GM12878 (cell line): ENCODE measurements around the gene GADD45A.

Experiments used
- CHD2 ChIP-seq: IDR thresholded peaks from 2 replicates; pipeline ENCODE4 v1.6.1; 2011; ENCODE audit warnings: low read depth, low read length, improper control_type of control experiment, borderline replicate concordance
- CTCF ChIP-seq, 3 experiments: IDR thresholded peaks in 2 of 3; conservative IDR thresholded peaks in 1 of 3; 2 replicates each; pipeline ENCODE4 v1.5.1; 2011; ENCODE audit warnings: low read depth in 3 of 3, low read length in 3 of 3, mild to moderate bottlenecking in 3 of 3, control low read depth in 2 of 3, moderate library complexity in 2 of 3, inconsistent platforms in 1 of 3, mixed read lengths in 1 of 3; ENCODE audit not compliant: control insufficient read depth in 2 of 3, insufficient read depth in 1 of 3; ENCODE audit errors: extremely low read depth in 1 of 3
- DPF2 ChIP-seq: fragments of 450-650 bp; IDR thresholded peaks from 2 replicates; pipeline ENCODE4 v1.6.1; 2017; ENCODE audit warnings: mild to moderate bottlenecking
- JUND ChIP-seq: IDR thresholded peaks from 2 replicates; pipeline ENCODE4 v1.6.1; 2012; ENCODE audit warnings: low read depth, mild to moderate bottlenecking, low read length, improper control_type of control experiment, moderate library complexity
- MXI1 ChIP-seq: fragments of 150-350 bp; IDR thresholded peaks from 2 replicates; pipeline ENCODE4 v1.6.1; 2011; ENCODE audit warnings: low read depth, mild to moderate bottlenecking, inconsistent platforms, low read length, improper control_type of control experiment
- NFYB ChIP-seq: IDR thresholded peaks from 2 replicates; pipeline ENCODE4 v1.6.1; 2011; ENCODE audit warnings: low read depth, mild to moderate bottlenecking, low read length, improper control_type of control experiment, moderate library complexity; ENCODE audit not compliant: insufficient read depth
- RFX5 ChIP-seq: IDR thresholded peaks from 2 replicates; pipeline ENCODE4 v1.6.1; 2011; ENCODE audit warnings: low read depth, low read length, improper control_type of control experiment
- SP1 ChIP-seq: IDR thresholded peaks from one replicate; pipeline ENCODE4 v1.6.1; 2011; ENCODE audit warnings: low read depth, low read length
- TAF1 ChIP-seq: IDR thresholded peaks from 2 replicates; pipeline ENCODE4 v1.6.1; 2011; ENCODE audit warnings: mild to moderate bottlenecking, low read depth, low read length, borderline replicate concordance
- TF ChIP-seq, protein P1 (sequence below): IDR thresholded peaks from 2 replicates; pipeline ENCODE4 v1.6.1; 2012; ENCODE audit warnings: mild to moderate bottlenecking, low read depth, low read length
- TF ChIP-seq, protein P2 (sequence below): IDR thresholded peaks from 2 replicates; pipeline ENCODE4 v1.6.1; 2012; ENCODE audit warnings: low read depth, low read length, improper control_type of control experiment

DNA sequence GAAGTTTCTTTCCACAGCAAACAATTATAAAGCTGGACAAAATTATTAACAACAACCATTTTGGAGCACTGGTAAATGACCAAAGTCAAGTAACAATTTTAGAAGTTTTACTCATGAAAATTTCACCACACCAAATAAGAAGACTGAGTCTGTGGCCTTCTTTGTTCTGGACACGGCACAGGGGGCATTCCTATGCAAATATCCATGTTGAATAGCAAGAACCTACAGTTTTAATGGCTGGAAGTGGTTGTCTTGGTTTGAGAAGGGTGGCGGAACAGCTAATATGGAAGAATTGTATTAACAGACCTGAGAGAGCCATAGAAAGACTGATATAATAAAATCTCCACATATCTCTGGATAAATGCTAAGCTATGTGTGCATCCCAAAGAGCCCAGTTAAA lies 29.4 kb upstream of the GADD45A start:
- TF ChIP-seq TAF1 (no peak), CHD2 (no peak), CTCF (IDR thresholded peaks at IDR 0.05 in 2 of 3, conservative IDR thresholded peaks at IDR 0.05 in 1 of 3; ENCODE audit: control insufficient read depth in 2 of 3, extremely low read depth in 1 of 3, insufficient read depth in 1 of 3, low read depth in 3 of 3, low read length in 3 of 3) (no peak), JUND (no peak), RFX5 (no peak), NFYB (no peak), SP1 (no peak), DPF2 (no peak), MXI1 (no peak)
- TF ChIP-seq, protein P1, sequence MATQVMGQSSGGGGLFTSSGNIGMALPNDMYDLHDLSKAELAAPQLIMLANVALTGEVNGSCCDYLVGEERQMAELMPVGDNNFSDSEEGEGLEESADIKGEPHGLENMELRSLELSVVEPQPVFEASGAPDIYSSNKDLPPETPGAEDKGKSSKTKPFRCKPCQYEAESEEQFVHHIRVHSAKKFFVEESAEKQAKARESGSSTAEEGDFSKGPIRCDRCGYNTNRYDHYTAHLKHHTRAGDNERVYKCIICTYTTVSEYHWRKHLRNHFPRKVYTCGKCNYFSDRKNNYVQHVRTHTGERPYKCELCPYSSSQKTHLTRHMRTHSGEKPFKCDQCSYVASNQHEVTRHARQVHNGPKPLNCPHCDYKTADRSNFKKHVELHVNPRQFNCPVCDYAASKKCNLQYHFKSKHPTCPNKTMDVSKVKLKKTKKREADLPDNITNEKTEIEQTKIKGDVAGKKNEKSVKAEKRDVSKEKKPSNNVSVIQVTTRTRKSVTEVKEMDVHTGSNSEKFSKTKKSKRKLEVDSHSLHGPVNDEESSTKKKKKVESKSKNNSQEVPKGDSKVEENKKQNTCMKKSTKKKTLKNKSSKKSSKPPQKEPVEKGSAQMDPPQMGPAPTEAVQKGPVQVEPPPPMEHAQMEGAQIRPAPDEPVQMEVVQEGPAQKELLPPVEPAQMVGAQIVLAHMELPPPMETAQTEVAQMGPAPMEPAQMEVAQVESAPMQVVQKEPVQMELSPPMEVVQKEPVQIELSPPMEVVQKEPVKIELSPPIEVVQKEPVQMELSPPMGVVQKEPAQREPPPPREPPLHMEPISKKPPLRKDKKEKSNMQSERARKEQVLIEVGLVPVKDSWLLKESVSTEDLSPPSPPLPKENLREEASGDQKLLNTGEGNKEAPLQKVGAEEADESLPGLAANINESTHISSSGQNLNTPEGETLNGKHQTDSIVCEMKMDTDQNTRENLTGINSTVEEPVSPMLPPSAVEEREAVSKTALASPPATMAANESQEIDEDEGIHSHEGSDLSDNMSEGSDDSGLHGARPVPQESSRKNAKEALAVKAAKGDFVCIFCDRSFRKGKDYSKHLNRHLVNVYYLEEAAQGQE = no peak
- TF ChIP-seq, protein P2, sequence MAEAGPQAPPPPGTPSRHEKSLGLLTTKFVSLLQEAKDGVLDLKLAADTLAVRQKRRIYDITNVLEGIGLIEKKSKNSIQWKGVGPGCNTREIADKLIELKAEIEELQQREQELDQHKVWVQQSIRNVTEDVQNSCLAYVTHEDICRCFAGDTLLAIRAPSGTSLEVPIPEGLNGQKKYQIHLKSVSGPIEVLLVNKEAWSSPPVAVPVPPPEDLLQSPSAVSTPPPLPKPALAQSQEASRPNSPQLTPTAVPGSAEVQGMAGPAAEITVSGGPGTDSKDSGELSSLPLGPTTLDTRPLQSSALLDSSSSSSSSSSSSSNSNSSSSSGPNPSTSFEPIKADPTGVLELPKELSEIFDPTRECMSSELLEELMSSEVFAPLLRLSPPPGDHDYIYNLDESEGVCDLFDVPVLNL = no peak
